Hepatocyte (in vitro differentiated cells): ENCODE results near the gene GRID1. TPM values are rescaled to one million over a fixed set of nuclear protein-coding genes. Genes with fewer than 3 reads are reported as not detected.

Experiments
- DNase-seq: peaks from one replicate; pipeline ENCODE4 v3.0.0-alpha.2; 2016; ENCODE audit warnings: low spot score
- H2AFZ ChIP-seq: fragments of 200-600 bp; sonication (generic); 2 replicates; pipeline ENCODE4 v1.6.0; 2016; ENCODE audit warnings: antibody characterized with exemption, mild to moderate bottlenecking
- H3K27ac ChIP-seq: fragments of 200-600 bp; sonication (generic); 2 replicates; pipeline ENCODE4 v1.5.1; 2016; ENCODE audit warnings: mild to moderate bottlenecking
- H3K27me3 ChIP-seq: fragments of 200-600 bp; sonication (generic); 2 replicates; pipeline ENCODE4 v1.6.1; 2016
- H3K36me3 ChIP-seq: fragments of 200-600 bp; sonication (generic); replicated peaks from 2 replicates; pipeline ENCODE4 v1.5.1; 2016; ENCODE audit warnings: low read depth; ENCODE audit not compliant: insufficient read depth
- H3K4me1 ChIP-seq: fragments of 200-600 bp; sonication (generic); 2 replicates; pipeline ENCODE4 v1.5.1; 2016; ENCODE audit warnings: mild to moderate bottlenecking, moderate library complexity; ENCODE audit not compliant: insufficient read depth
- H3K4me2 ChIP-seq: fragments of 200-600 bp; sonication (generic); 2 replicates; pipeline ENCODE4 v1.6.0; 2016
- H3K4me3 ChIP-seq: fragments of 200-600 bp; sonication (generic); 2 replicates; pipeline ENCODE4 v1.5.1; 2016; ENCODE audit warnings: mild to moderate bottlenecking
- H3K79me2 ChIP-seq: fragments of 200-600 bp; sonication (generic); 2 replicates; pipeline ENCODE4 v1.6.0; 2017; ENCODE audit warnings: mild to moderate bottlenecking
- H3K9me2 ChIP-seq: fragments of 200-600 bp; sonication (generic); replicated peaks from 2 replicates; pipeline ENCODE4 v1.6.0; 2017; ENCODE audit warnings: mild to moderate bottlenecking; ENCODE audit not compliant: insufficient read depth
- H3K9me3 ChIP-seq: fragments of 200-600 bp; sonication (generic); 2 replicates; pipeline ENCODE4 v1.5.1; 2016; ENCODE audit warnings: low read depth, mild to moderate bottlenecking
- H4K20me1 ChIP-seq: fragments of 200-600 bp; sonication (generic); 2 replicates; pipeline ENCODE4 v1.6.0; 2016; ENCODE audit warnings: mild to moderate bottlenecking; ENCODE audit not compliant: insufficient read depth, poor library complexity, severe bottlenecking
- CTCF ChIP-seq: fragments of 200-600 bp; sonication (generic); IDR thresholded peaks from 2 replicates; pipeline ENCODE4 v1.5.1; 2016; ENCODE audit warnings: antibody characterized with exemption, mild to moderate bottlenecking; ENCODE audit not compliant: poor library complexity
- EZH2 ChIP-seq: fragments of 200-600 bp; sonication (generic); IDR thresholded peaks from 2 replicates; pipeline ENCODE4 v1.6.1; 2016; ENCODE audit warnings: antibody characterized with exemption, mild to moderate bottlenecking, borderline replicate concordance
- EZH2phosphoT487 ChIP-seq: fragments of 200-600 bp; sonication (generic); IDR thresholded peaks from one replicate; pipeline ENCODE4 v1.6.1; 2018; ENCODE audit warnings: antibody characterized with exemption, mild to moderate bottlenecking, low read depth, moderate library complexity; ENCODE audit not compliant: unreplicated experiment, severe bottlenecking
- WGBS: methylation state at CpG from one replicate; pipeline ENCODE4 v1.1.6; 2016; ENCODE audit warnings: low lambda C conversion rate; ENCODE audit errors: missing lambda C conversion rate; 5-methylcytosine and 5-hydroxymethylcytosine counted together
- polyA plus RNA-seq: library from polyadenylated mRNA; unstranded; fragments of >200 nt; fragmentation: Nextera tagmentation; extraction: Ambion mirVana; gene quantifications from 2 replicates; pipeline ENCODE4 v1.2.1, GENCODE V29; 2016
- total RNA-seq: library from RNA; depleted of rRNA; stranded (reverse); fragments of >200 nt; gene quantifications from 2 replicates; pipeline ENCODE4 v1.2.3, GENCODE V29; 2014

The GRID1 gene
- total and polyA plus RNA-seq, 2 experiments from 2014 or later: 0.07 to 0.37 TPM

GRCh38 chr10:86385806-86386205 is 19.2 kb upstream of the GRID1 start:
- Histone ChIP-seq H3K27ac (no peak overlapping the region), H3K4me1 (no peaks in the 10 kb centered on the region), H3K4me3 (no peak overlapping the region), H3K4me2 (no peak overlapping the region), H3K9me2 (no peaks in the 10 kb centered on the region), H2AFZ (no peak overlapping the region), H3K36me3 (no peaks in the 10 kb centered on the region), H3K9me3 (no peaks in the 10 kb centered on the region), H3K27me3 (peaks cover 26% of the 10 kb centered on the region), H3K79me2 (no peaks in the 10 kb centered on the region), H4K20me1 (no peaks in the 10 kb centered on the region)
- 88% methylated on average over 3 of the region's 3 CpGs for WGBS
- no peak for DNase-seq
- no peak for TF ChIP-seq EZH2
- TF ChIP-seq EZH2phosphoT487: no peak
- no peak for TF ChIP-seq CTCF

GRCh38 chr10:86377797-86378146 is 11.2 kb upstream of the GRID1 start:
- Histone ChIP-seq H2AFZ (no peak overlapping the region), H3K4me2 (no peak overlapping the region), H3K79me2 (no peaks in the 10 kb centered on the region), H3K4me3 (no peak overlapping the region), H3K4me1 (no peaks in the 10 kb centered on the region), H4K20me1 (no peaks in the 10 kb centered on the region), H3K27me3 (peaks cover 33% of the 10 kb centered on the region), H3K36me3 (no peaks in the 10 kb centered on the region), H3K27ac (no peak overlapping the region), H3K9me2 (no peaks in the 10 kb centered on the region), H3K9me3 (no peaks in the 10 kb centered on the region)
- no peak for TF ChIP-seq EZH2
- no peak for TF ChIP-seq CTCF
- TF ChIP-seq EZH2phosphoT487: no peak
- 56% methylated on average over 6 of the region's 6 CpGs for WGBS
- no peak for DNase-seq

- H3K79me2 ChIP-seq: no peaks in the 10 kb centered on the region
- H3K4me3 ChIP-seq: no peak overlapping the region
- peak; percentile 87 for DNase-seq
- no peaks in the 10 kb centered on the region for H3K4me1 ChIP-seq
- H4K20me1 ChIP-seq: no peaks in the 10 kb centered on the region
- no peak overlapping the region for H3K27ac ChIP-seq
- 30% methylated on average over 59 of the region's 68 CpGs for WGBS
- H3K9me3 ChIP-seq: no peaks in the 10 kb centered on the region
- peaks cover 35% of the 10 kb centered on the region for H3K27me3 ChIP-seq
- peak overlapping the region; percentile 58 for H2AFZ ChIP-seq
- H3K36me3 ChIP-seq: no peaks in the 10 kb centered on the region
- TF ChIP-seq EZH2 (no peak), CTCF (peak; percentile 93)
- no peaks in the 10 kb centered on the region for H3K9me2 ChIP-seq
- H3K4me2 ChIP-seq: peak overlapping the region; percentile 92
These were observed 10.5 kb upstream of the GRID1 start for GRCh38 chr10:86376852-86377796.
